Upper lobe of right lung (tissue), 1 donor: ENCODE results near the gene NELFB. TPM values are rescaled to one million over a fixed set of nuclear protein-coding genes. Genes with fewer than 3 reads are reported as not detected.

Experiments
- ATAC-seq: fragments of 200-7000 bp; cut with Tn5 transposase; one replicate; pipeline ENCODE4 v1.9.1; 2020; ENCODE audit warnings: mild to moderate bottlenecking, moderate library complexity
- DNase-seq: peaks from one replicate; pipeline ENCODE4 v3.0.0-alpha.2; 2020
- H3K27ac ChIP-seq: fragments of 200-600 bp; one replicate; pipeline ENCODE4 v1.8.0; 2022
- H3K27me3 ChIP-seq: fragments of 200-600 bp; one replicate; pipeline ENCODE4 v1.8.0; 2022; ENCODE audit warnings: mild to moderate bottlenecking
- H3K36me3 ChIP-seq: fragments of 200-600 bp; one replicate; pipeline ENCODE4 v1.8.0; 2022
- H3K4me1 ChIP-seq: fragments of 200-600 bp; one replicate; pipeline ENCODE4 v1.8.0; 2022
- H3K4me3 ChIP-seq: fragments of 200-600 bp; one replicate; pipeline ENCODE4 v1.8.0; 2022; ENCODE audit warnings: mild to moderate bottlenecking
- H3K9me3 ChIP-seq: fragments of 200-600 bp; one replicate; pipeline ENCODE4 v1.8.0; 2022
- CTCF ChIP-seq: fragments of 200-600 bp; IDR thresholded peaks from one replicate; pipeline ENCODE4 v1.8.0; 2022; ENCODE audit warnings: antibody characterized with exemption
- intact Hi-C: fragments of 100-400 bp; cut with DNase I; formaldehyde crosslinking; loops from one replicate; pipeline ENCODE4 v1.11.0; 2022
- total RNA-seq: library from RNA; stranded (reverse); fragmentation: NEBNext Ultra II Directional; extraction: Animal tissue kit (Norgen Biotek cat#: 25700); gene quantifications from one replicate; pipeline ENCODE4 v1.2.1, GENCODE V29; 2021
- donor health status: DM: no; HTN: yes; CAD: no; lungs with severe emphysema.

The NELFB gene
- total RNA-seq, 1 donor from 2014 or later, result 47.2 TPM

DNA sequence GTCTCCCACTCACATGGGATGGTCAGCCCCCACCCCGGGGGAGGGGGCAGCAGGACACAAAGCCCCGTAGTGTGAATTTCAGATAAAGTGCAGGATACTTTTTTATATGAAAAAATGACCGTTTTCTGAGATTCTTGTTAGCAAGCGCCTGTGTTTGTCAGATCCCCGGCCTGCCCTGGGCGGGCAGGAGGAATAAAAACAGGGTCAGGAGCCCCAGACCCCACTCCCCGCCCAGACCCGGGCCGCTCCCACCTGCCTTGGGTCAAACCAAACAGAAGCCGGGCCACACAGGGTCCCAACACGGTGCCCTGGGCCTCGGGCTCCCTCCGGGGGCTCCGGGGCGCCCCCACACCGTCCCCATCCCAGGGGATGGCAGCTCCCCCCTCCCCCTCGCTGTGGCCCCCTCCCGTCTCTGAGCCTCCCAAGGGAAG, 60.5 kb downstream of the NELFB start:
- Histone ChIP-seq H3K9me3 (no peaks in the 10 kb centered on the region), H3K4me1 (peaks cover 22% of the 10 kb centered on the region), H3K4me3 (peak overlapping the region; percentile 37), H3K27me3 (peaks cover 17% of the 10 kb centered on the region), H3K27ac (no peak overlapping the region), H3K36me3 (no peaks in the 10 kb centered on the region)
- intact Hi-C loops, result no loop called here
- no peak for DNase-seq
- no peak for TF ChIP-seq CTCF
- ATAC-seq, result no peak

- intact Hi-C loops, result no loop called here
- H3K4me3 ChIP-seq, result peak overlapping the region; percentile 37
- no peak overlapping the region for H3K27ac ChIP-seq
- no peaks in the 10 kb centered on the region for H3K36me3 ChIP-seq
- peaks cover 28% of the 10 kb centered on the region for H3K4me1 ChIP-seq
- DNase-seq (peak; percentile 70), ATAC-seq (peak; percentile 31)
- no peaks in the 10 kb centered on the region for H3K9me3 ChIP-seq
- TF ChIP-seq CTCF, result no peak
- H3K27me3 ChIP-seq, result peaks cover 17% of the 10 kb centered on the region
Measured at GRCh38 chr9:137316012-137316981, 61.2 kb downstream of the NELFB start.

GRCh38 chr9:137317021-137317717, 62.0 kb downstream of the NELFB start:
- TF ChIP-seq CTCF, result no peak
- H3K4me1 ChIP-seq, result peaks cover 28% of the 10 kb centered on the region
- ATAC-seq, result no peak
- H3K4me3 ChIP-seq, result no peak overlapping the region
- no peak overlapping the region for H3K27ac ChIP-seq
- no peaks in the 10 kb centered on the region for H3K9me3 ChIP-seq
- H3K27me3 ChIP-seq, result peaks cover 17% of the 10 kb centered on the region
- intact Hi-C loops, result no loop called here
- DNase-seq, result no peak
- H3K36me3 ChIP-seq, result no peaks in the 10 kb centered on the region

GRCh38 chr9:137317718-137318511, 62.8 kb downstream of the NELFB start:
- Histone ChIP-seq H3K36me3 (no peaks in the 10 kb centered on the region), H3K9me3 (no peaks in the 10 kb centered on the region), H3K27ac (no peak overlapping the region), H3K4me3 (no peak overlapping the region), H3K27me3 (peaks cover 17% of the 10 kb centered on the region), H3K4me1 (peaks cover 28% of the 10 kb centered on the region)
- DNase-seq, result no peak
- intact Hi-C loops, result no loop called here
- no peak for ATAC-seq
- no peak for TF ChIP-seq CTCF

DNA sequence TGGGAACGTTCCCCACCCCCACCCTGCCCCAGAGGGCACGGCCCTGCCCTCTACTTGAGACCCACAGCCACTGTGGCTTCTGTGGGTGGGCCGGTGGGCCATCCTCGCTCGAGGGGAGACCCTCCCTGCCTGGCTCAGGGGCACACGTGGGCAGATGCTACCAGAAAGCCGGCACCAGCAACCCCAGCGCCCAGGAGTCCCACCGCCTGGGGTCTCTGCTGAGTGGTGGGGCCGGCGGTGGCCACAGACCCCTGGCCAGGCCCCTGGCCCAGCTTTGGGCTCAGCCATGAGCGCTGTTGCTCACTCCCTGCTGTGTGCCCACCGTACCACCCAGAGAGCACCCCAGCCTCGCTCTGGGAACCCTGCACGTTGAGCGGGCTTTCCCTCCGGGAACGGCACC, 63.5 kb downstream of the NELFB start:
- ATAC-seq, result no peak
- Histone ChIP-seq H3K27me3 (peaks cover 17% of the 10 kb centered on the region), H3K36me3 (no peaks in the 10 kb centered on the region), H3K9me3 (no peaks in the 10 kb centered on the region), H3K27ac (peak overlapping the region; percentile 68), H3K4me3 (no peak overlapping the region), H3K4me1 (peaks cover 28% of the 10 kb centered on the region)
- intact Hi-C loops, result no loop called here
- TF ChIP-seq CTCF, result no peak
- no peak for DNase-seq
